ENCODE results near the gene TMEM150A. TPM values are rescaled to one million over a fixed set of nuclear protein-coding genes. Genes with fewer than 3 reads are reported as not detected.

TMEM150A gene
- total and polyA plus RNA-seq, 2 of the 13 experiments (the other 11 are each of a cell fraction or from before 2014, with no cell fraction given), result 30.1 to 70.4 TPM

DNA sequence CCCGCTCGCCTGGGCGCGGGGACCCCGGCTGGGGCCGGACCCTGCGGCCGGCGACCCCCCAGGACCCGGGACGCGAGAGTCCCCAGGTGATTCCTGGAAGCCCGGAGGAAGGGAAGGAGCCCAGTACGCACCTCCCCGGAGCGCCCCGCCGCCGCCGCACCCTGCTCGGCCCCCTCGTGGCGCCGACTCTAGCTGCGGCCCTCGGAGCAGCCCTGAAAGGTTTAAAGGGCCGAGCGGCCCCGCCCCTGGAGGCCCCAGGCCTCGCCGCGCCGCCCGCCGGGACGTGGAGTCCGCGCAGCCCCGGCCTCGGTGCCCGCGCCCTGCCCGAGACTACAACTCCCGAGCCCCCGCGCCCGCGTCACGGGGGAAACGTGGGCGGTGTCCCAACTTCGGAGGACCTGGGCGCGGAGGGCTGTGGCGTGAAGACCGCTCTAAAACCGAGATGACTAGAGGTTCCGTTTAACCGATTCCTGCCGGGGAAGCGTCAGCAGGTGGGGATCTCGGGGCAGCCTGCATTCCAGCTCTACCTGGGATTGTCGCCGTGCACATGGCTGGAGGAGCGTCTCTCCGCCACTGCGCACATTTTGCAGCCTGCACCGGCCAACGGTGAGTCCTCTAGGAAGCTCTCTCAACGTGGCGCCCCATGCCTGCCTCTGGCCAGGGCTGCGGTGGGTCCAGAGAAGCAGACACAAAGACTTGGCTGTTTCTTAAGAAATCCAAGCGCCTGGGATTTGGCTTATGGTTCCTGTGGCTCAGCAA is at the start of gene TMEM150A (continued):
- TF ChIP-seq ZNF569 (CRISPR knock-in tag; IDR thresholded peaks at IDR 0.05; ENCODE audit: borderline replicate concordance), result no peak
- peak; percentile 57; the same call in 1 of the 2 replicates for TF ChIP-seq ZNF337 (CRISPR knock-in tag; IDR thresholded peaks at IDR 0.05; ENCODE audit: borderline replicate concordance, low read depth)
- TF ChIP-seq, protein P1, sequence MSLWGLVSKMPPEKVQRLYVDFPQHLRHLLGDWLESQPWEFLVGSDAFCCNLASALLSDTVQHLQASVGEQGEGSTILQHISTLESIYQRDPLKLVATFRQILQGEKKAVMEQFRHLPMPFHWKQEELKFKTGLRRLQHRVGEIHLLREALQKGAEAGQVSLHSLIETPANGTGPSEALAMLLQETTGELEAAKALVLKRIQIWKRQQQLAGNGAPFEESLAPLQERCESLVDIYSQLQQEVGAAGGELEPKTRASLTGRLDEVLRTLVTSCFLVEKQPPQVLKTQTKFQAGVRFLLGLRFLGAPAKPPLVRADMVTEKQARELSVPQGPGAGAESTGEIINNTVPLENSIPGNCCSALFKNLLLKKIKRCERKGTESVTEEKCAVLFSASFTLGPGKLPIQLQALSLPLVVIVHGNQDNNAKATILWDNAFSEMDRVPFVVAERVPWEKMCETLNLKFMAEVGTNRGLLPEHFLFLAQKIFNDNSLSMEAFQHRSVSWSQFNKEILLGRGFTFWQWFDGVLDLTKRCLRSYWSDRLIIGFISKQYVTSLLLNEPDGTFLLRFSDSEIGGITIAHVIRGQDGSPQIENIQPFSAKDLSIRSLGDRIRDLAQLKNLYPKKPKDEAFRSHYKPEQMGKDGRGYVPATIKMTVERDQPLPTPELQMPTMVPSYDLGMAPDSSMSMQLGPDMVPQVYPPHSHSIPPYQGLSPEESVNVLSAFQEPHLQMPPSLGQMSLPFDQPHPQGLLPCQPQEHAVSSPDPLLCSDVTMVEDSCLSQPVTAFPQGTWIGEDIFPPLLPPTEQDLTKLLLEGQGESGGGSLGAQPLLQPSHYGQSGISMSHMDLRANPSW (CRISPR knock-in tag; IDR thresholded peaks at IDR 0.05; ENCODE audit: borderline replicate concordance), result no peak
- TF ChIP-seq, protein P2, sequence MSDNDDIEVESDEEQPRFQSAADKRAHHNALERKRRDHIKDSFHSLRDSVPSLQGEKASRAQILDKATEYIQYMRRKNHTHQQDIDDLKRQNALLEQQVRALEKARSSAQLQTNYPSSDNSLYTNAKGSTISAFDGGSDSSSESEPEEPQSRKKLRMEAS (IDR thresholded peaks at IDR 0.05), result peak; percentile 90
- no peak for TF ChIP-seq AHR (CRISPR knock-in tag; IDR thresholded peaks at IDR 0.05)
- peak; percentile 4; the same call in 1 of the 2 replicates for TF ChIP-seq CHD2 (IDR thresholded peaks at IDR 0.05; ENCODE audit: low read depth, low read length)
- TF ChIP-seq ZFP36L2 (CRISPR knock-in tag; IDR thresholded peaks at IDR 0.05), result no peak
- TF ChIP-seq, protein P3, sequence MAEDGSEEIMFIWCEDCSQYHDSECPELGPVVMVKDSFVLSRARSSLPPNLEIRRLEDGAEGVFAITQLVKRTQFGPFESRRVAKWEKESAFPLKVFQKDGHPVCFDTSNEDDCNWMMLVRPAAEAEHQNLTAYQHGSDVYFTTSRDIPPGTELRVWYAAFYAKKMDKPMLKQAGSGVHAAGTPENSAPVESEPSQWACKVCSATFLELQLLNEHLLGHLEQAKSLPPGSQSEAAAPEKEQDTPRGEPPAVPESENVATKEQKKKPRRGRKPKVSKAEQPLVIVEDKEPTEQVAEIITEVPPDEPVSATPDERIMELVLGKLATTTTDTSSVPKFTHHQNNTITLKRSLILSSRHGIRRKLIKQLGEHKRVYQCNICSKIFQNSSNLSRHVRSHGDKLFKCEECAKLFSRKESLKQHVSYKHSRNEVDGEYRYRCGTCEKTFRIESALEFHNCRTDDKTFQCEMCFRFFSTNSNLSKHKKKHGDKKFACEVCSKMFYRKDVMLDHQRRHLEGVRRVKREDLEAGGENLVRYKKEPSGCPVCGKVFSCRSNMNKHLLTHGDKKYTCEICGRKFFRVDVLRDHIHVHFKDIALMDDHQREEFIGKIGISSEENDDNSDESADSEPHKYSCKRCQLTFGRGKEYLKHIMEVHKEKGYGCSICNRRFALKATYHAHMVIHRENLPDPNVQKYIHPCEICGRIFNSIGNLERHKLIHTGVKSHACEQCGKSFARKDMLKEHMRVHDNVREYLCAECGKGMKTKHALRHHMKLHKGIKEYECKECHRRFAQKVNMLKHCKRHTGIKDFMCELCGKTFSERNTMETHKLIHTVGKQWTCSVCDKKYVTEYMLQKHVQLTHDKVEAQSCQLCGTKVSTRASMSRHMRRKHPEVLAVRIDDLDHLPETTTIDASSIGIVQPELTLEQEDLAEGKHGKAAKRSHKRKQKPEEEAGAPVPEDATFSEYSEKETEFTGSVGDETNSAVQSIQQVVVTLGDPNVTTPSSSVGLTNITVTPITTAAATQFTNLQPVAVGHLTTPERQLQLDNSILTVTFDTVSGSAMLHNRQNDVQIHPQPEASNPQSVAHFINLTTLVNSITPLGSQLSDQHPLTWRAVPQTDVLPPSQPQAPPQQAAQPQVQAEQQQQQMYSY (CRISPR knock-in tag; IDR thresholded peaks at IDR 0.05), result no peak; the same call in 1 of the 2 replicates
- TF ChIP-seq ZNF850 (CRISPR knock-in tag; conservative IDR thresholded peaks at IDR 0.05), result peak; percentile 75; the same call in 1 of the 2 replicates
- peak; percentile 100 for TF ChIP-seq ZNF367 (CRISPR knock-in tag; IDR thresholded peaks at IDR 0.05; ENCODE audit: borderline replicate concordance)
- TF ChIP-seq ZNF556 (CRISPR knock-in tag; IDR thresholded peaks at IDR 0.05; ENCODE audit: borderline replicate concordance), result no peak
- TF ChIP-seq, protein P4, sequence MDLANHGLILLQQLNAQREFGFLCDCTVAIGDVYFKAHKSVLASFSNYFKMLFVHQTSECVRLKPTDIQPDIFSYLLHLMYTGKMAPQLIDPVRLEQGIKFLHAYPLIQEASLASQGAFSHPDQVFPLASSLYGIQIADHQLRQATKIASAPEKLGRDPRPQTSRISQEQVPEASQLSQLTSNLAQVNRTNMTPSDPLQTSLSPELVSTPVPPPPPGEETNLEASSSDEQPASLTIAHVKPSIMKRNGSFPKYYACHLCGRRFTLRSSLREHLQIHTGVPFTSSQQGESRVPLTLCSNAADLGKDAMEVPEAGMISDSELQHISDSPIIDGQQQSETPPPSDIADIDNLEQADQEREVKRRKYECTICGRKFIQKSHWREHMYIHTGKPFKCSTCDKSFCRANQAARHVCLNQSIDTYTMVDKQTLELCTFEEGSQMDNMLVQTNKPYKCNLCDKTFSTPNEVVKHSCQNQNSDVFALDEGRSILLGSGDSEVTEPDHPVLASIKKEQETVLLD (CRISPR knock-in tag; IDR thresholded peaks at IDR 0.05; ENCODE audit: low read depth), result peak; percentile 63; the same call in 1 of the 2 replicates
- no peak for TF ChIP-seq TSC22D2 (CRISPR knock-in tag; IDR thresholded peaks at IDR 0.05; ENCODE audit: borderline replicate concordance)
- no peak for TF ChIP-seq YEATS2 (CRISPR knock-in tag; IDR thresholded peaks at IDR 0.05; ENCODE audit: borderline replicate concordance)
- TF ChIP-seq EED (CRISPR knock-in tag; IDR thresholded peaks at IDR 0.05), result no peak
- no peak for TF ChIP-seq ONECUT2 (CRISPR knock-in tag; IDR thresholded peaks at IDR 0.05)
- TF ChIP-seq CEBPB (IDR thresholded peaks at IDR 0.05; ENCODE audit: borderline replicate concordance, low read depth, low read length), result peak; percentile 29; the same call in 1 of the 2 replicates
- peak; percentile 87 for TF ChIP-seq MXI1 (IDR thresholded peaks at IDR 0.05; ENCODE audit: borderline replicate concordance, low read depth, low read length)
- TF ChIP-seq PAX8 (CRISPR knock-in tag; IDR thresholded peaks at IDR 0.05; ENCODE audit: borderline replicate concordance), result no peak
- no peak for TF ChIP-seq ZNF572 (CRISPR knock-in tag; IDR thresholded peaks at IDR 0.05)
- TF ChIP-seq ZMYM4 (CRISPR knock-in tag; IDR thresholded peaks at IDR 0.05), result peak; percentile 83
- no peak for TF ChIP-seq SOX6 (IDR thresholded peaks at IDR 0.05)
- peak; percentile 35 for TF ChIP-seq SOX6 (CRISPR knock-in tag; IDR thresholded peaks at IDR 0.05)
